Endothelial cell (in vitro differentiated cells): ENCODE data around the gene MAPK6. TPM values are rescaled to one million over a fixed set of nuclear protein-coding genes. Genes with fewer than 3 reads are reported as not detected.

Source experiments
- DNase-seq: peaks from one replicate; pipeline ENCODE4 v3.0.0; 2021; ENCODE audit warnings: low spot score
- H3K27ac Mint-ChIP-seq: one replicate; pipeline ENCODE4 v1.8.0; 2021; ENCODE audit warnings: mixed read lengths, inconsistent platforms; ENCODE audit not compliant: unreplicated experiment
- H3K27me3 Mint-ChIP-seq: one replicate; pipeline ENCODE4 v1.8.0; 2021; ENCODE audit warnings: mild to moderate bottlenecking, moderate library complexity, mixed read lengths, inconsistent platforms; ENCODE audit not compliant: unreplicated experiment
- H3K36me3 Mint-ChIP-seq: one replicate; pipeline ENCODE4 v1.8.0; 2021; ENCODE audit warnings: mild to moderate bottlenecking, low read depth, mixed read lengths, inconsistent platforms; ENCODE audit not compliant: unreplicated experiment
- H3K4me1 Mint-ChIP-seq: one replicate; pipeline ENCODE4 v1.8.0; 2021; ENCODE audit warnings: mild to moderate bottlenecking, mixed read lengths, inconsistent platforms; ENCODE audit not compliant: unreplicated experiment
- H3K4me3 Mint-ChIP-seq: one replicate; pipeline ENCODE4 v1.8.0; 2021; ENCODE audit warnings: mild to moderate bottlenecking, mixed read lengths, inconsistent platforms; ENCODE audit not compliant: unreplicated experiment
- H3K9me3 Mint-ChIP-seq: one replicate; pipeline ENCODE4 v1.8.0; 2021; ENCODE audit warnings: mixed read lengths, inconsistent platforms; ENCODE audit not compliant: unreplicated experiment
- total RNA-seq: library from RNA; stranded (reverse); fragmentation: NEBNext Ultra II Directional; extraction: Animal tissue kit (Norgen Biotek cat#: 25700); gene quantifications from one replicate; pipeline ENCODE4 v1.2.1, GENCODE V29; 2021; ENCODE audit not compliant: unreplicated experiment
- TF ChIP-seq, protein P1 (sequence below): fragments of 200-600 bp; sonication (generic); IDR thresholded peaks from one replicate; pipeline ENCODE4 v1.5.0; 2021; ENCODE audit warnings: antibody characterized with exemption; ENCODE audit not compliant: unreplicated experiment

The MAPK6 gene
- total RNA-seq, 1 donor from 2014 or later = 94.6 TPM

DNA sequence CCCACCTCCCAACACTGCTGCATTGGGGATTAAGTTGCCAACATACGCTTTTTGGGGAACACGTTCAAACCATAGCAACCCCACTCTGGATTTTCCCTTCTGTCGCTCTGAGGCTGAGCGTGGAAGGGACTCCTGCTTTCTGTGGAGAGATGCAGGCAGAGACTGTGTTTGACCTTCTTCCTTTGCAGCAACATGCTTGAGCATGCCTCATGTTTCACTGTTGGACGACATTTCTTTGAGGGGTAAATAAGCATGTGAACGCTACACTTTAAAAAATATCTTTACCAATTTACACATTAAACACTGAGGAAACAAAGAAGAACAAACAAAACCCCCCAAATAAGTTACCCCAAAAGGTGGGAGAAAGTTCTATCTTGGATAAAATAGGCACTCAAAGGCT, 14.2 kb upstream of the MAPK6 start:
- Mint-ChIP-seq H3K36me3 (no peaks in the 10 kb centered on the region), H3K4me1 (peaks cover 71% of the 10 kb centered on the region), H3K4me3 (no peak overlapping the region), H3K9me3 (no peaks in the 10 kb centered on the region), H3K27me3 (peaks cover 5% of the 10 kb centered on the region), H3K27ac (no peak overlapping the region)
- DNase-seq = no peak
- TF ChIP-seq, protein P1, sequence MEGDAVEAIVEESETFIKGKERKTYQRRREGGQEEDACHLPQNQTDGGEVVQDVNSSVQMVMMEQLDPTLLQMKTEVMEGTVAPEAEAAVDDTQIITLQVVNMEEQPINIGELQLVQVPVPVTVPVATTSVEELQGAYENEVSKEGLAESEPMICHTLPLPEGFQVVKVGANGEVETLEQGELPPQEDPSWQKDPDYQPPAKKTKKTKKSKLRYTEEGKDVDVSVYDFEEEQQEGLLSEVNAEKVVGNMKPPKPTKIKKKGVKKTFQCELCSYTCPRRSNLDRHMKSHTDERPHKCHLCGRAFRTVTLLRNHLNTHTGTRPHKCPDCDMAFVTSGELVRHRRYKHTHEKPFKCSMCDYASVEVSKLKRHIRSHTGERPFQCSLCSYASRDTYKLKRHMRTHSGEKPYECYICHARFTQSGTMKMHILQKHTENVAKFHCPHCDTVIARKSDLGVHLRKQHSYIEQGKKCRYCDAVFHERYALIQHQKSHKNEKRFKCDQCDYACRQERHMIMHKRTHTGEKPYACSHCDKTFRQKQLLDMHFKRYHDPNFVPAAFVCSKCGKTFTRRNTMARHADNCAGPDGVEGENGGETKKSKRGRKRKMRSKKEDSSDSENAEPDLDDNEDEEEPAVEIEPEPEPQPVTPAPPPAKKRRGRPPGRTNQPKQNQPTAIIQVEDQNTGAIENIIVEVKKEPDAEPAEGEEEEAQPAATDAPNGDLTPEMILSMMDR = no peak

DNA sequence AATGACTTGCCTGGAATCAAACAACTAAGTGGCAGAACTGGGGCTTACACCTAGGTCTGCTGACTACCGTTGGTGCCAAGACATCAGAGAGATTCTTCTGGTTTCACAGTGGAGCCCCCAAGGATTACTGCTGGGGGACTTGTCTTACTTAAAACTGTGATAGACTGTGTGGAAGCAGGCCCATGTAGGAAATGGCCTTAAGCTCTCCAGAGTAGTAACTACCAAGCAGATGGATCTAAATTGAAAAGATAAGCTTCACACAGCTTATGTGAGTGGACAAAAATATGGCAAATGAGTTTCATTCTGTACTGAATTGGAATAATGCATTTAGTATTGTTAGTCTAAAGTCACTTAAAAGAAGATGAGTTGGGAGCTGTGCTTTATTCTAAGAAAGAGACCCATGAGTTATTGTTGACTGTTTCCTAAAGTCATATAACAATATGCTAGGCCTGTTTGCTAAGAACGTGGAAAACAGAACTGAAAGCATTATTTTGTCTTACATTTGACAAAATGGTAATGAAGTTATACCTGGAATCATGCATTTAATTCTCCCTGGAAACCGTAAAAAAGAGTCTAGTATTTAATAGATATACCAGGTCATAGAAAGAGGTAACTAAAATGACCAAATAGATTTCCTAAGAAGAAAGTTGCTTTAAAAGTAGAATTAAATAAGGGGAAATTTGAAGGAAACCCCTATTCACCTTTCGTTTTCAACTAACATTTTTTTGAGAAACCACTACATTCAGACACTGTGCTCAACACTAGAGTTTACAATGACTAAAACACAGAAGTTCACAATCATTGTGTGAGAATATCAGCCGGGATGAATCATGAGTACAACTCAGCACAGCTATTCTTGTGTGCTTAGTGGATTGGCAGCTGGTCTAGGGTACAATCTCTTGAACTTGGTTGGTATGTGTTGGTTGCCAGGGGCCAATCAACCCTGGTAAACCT, 13.0 kb upstream of the MAPK6 start:
- DNase-seq = no peak
- peak overlapping the region; percentile 96 for H3K27ac Mint-ChIP-seq
- H3K36me3 Mint-ChIP-seq = no peaks in the 10 kb centered on the region
- peaks cover 74% of the 10 kb centered on the region for H3K4me1 Mint-ChIP-seq
- peaks cover 5% of the 10 kb centered on the region for H3K27me3 Mint-ChIP-seq
- H3K9me3 Mint-ChIP-seq = no peaks in the 10 kb centered on the region
- H3K4me3 Mint-ChIP-seq = no peak overlapping the region
- TF ChIP-seq, protein P1 = no peak

DNA sequence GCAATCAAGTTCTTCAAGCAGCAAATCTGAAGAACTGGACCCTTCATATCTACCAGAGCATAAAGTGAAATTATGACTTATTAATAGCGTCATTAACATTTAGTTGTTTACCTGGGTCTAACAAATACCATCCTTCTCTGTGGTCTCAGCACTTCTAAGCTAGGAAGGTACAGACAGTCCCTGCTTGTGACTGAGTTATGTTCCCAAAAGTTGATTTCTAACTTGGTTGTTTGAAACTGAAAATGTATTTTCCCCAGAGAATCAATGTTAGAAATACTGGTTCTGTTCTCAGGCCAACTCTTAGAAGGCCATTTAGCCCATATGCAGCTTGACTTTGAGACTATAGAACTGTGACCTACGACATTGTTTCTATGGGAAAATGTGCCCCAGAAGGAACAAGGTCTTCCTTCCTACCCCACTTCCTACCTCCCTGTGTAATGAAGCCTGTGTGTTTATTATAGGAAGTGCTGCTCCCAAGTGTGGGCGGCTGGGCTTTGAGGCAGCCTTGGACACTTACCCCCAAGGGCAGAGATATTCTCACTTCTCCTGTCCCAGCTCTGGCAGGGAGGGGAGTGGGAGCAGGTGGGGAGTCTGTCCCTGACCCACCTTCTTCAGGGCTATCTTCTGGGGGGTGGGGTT, 12.2 kb upstream of the MAPK6 start:
- Mint-ChIP-seq H3K9me3 (no peaks in the 10 kb centered on the region), H3K4me3 (no peak overlapping the region), H3K36me3 (no peaks in the 10 kb centered on the region), H3K27ac (peak overlapping the region; percentile 96), H3K4me1 (peaks cover 82% of the 10 kb centered on the region), H3K27me3 (peaks cover 5% of the 10 kb centered on the region)
- peak; percentile 14 for DNase-seq
- TF ChIP-seq, protein P1 = no peak

DNA sequence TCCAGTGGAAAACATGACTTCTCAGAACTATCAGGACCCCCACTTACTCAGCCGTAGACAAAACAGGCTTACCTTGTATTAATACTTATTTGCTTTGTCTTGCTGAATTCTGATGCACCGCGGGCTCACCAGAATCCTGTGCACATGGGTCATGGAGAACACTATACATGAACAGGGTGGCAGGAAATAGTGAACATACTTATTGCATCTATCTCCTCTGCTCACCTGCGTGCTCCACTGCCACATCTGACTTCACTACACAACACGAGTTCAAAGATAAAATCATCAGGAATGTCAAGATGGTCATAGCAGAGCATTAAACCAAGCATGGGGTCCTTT, 10.7 kb upstream of the MAPK6 start:
- Mint-ChIP-seq H3K27ac (peak overlapping the region; percentile 91), H3K4me1 (peaks cover 80% of the 10 kb centered on the region), H3K9me3 (no peaks in the 10 kb centered on the region), H3K36me3 (no peaks in the 10 kb centered on the region), H3K4me3 (no peak overlapping the region), H3K27me3 (peaks cover 2% of the 10 kb centered on the region)
- TF ChIP-seq, protein P1 = no peak
- DNase-seq = no peak
